Stomach (tissue), 4 donors: Measurements from ENCODE around the gene CYP46A1.

ENCODE experiments used
- POLR2A ChIP-seq, 4 donors: fragments of 450-650 bp; IDR thresholded peaks; one replicate each; pipeline ENCODE4 v1.6.1; 2016; ENCODE audit warnings: antibody characterized with exemption in 4 of 4, control low read depth in 2 of 4, mild to moderate bottlenecking in 1 of 4, moderate library complexity in 1 of 4
- POLR2AphosphoS5 ChIP-seq, 3 donors: sonication (generic); formaldehyde crosslinking; IDR thresholded peaks; one replicate each; pipeline ENCODE4 v1.6.1; 2016; ENCODE audit warnings: antibody characterized with exemption in 3 of 3
- TF ChIP-seq, protein P1 (sequence below), 7 experiments: fragments of 450-650 bp in 4 of 7; fragments of 200-600 bp in 3 of 7; sonication (generic) in 3 of 7; IDR thresholded peaks; one replicate each; pipeline ENCODE4 v1.5.1; 2016 to 2019; ENCODE audit warnings: antibody characterized with exemption in 7 of 7, control low read depth in 2 of 7, mild to moderate bottlenecking in 1 of 7

DNA sequence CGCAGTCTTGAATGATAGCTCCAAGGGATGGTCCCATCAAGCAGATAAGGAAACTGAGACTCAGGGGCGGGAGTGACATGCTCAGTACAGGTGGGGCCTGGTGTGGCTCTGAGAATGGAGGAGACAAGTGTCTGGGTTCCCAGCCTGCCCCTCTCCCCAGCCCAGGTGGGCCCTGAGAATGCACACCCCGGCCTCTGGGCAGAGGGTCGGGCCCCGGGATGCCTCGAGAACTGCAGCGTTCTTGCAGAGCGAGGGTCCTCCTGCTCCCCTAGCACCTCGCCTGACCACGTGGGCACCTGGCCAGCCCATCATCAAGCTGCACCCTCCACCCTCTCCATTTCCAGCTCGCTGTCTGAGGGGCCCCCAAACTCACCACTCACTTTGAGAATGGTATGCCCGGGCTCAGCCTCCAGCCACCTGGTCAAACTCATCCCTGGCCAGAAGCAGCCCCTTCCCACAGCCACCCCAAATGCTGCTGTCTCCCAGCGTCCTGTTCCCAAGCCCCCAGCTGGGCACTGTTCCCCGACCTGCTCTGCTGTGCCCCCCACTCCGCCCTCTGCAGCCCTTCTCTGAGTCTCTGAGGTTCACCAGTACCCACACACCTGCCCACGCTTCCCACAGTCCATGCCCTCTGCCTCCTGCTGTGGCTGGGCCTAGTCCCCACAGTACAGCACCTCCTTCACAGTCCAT, 44.3 kb downstream of the CYP46A1 start:
- TF ChIP-seq, protein P1, sequence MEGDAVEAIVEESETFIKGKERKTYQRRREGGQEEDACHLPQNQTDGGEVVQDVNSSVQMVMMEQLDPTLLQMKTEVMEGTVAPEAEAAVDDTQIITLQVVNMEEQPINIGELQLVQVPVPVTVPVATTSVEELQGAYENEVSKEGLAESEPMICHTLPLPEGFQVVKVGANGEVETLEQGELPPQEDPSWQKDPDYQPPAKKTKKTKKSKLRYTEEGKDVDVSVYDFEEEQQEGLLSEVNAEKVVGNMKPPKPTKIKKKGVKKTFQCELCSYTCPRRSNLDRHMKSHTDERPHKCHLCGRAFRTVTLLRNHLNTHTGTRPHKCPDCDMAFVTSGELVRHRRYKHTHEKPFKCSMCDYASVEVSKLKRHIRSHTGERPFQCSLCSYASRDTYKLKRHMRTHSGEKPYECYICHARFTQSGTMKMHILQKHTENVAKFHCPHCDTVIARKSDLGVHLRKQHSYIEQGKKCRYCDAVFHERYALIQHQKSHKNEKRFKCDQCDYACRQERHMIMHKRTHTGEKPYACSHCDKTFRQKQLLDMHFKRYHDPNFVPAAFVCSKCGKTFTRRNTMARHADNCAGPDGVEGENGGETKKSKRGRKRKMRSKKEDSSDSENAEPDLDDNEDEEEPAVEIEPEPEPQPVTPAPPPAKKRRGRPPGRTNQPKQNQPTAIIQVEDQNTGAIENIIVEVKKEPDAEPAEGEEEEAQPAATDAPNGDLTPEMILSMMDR (IDR thresholded peaks at IDR 0.05): no peak
- no peak for TF ChIP-seq POLR2A (IDR thresholded peaks at IDR 0.05)
- TF ChIP-seq POLR2AphosphoS5 (IDR thresholded peaks at IDR 0.05): no peak
